HCT116 (cell line): ENCODE data around the gene ELFN1. TPM values are rescaled to one million over a fixed set of nuclear protein-coding genes. Genes with fewer than 3 reads are reported as not detected.

ENCODE experiments used
- ATAC-seq: fragments of 200-7000 bp; cut with Tn5 transposase; 2 replicates; pipeline ENCODE4 v1.9.1; 2020; ENCODE audit warnings: mild to moderate bottlenecking, moderate library complexity
- BruUV-seq: library from RNA; stranded (reverse); fragments of 400-500 nt; replicated peaks from 2 replicates; lab custom pipeline; 2021; lab: Mats Ljungman, UMichigan
- CTCF ChIA-PET: fragments of 300-600 bp; sonication (Branson Sonifier 250); formaldehyde crosslinking; loops from one replicate; lab custom pipeline; 2021; ENCODE audit warnings: antibody characterized with exemption; lab: Charles Lee
- POLR2A ChIA-PET: fragments of 300-600, 350-600 bp; sonication (Branson Sonifier 250); formaldehyde crosslinking; loops from one replicate; lab custom pipeline; 2021; ENCODE audit warnings: antibody characterized with exemption; lab: Charles Lee
- RAD21 ChIA-PET, 2 experiments: fragments of 300-600 bp; sonication (Branson Sonifier 250); formaldehyde crosslinking; loops; one replicate each; lab custom pipeline; 2023; ENCODE audit warnings: low total read pairs in 2 of 2; ENCODE audit not compliant: uncharacterized antibody in 2 of 2, unreplicated experiment in 2 of 2, low non-redundant PET in 1 of 2; lab: Charles Lee
- DNase-seq: peaks from one replicate; pipeline ENCODE4 v3.0.0-alpha.2; 2010; ENCODE audit warnings: low read depth, low spot score
- H2AFZ ChIP-seq: fragments of 200-600 bp; shearing (Covaris generic), sonication (generic); 2 replicates; pipeline ENCODE4 v1.6.1; 2017; ENCODE audit warnings: low read depth, mixed run types, mixed read lengths, antibody characterized with exemption, low read length; ENCODE audit not compliant: poor library complexity, severe bottlenecking
- H3K27ac ChIP-seq: 2 replicates; pipeline ENCODE4 v1.5.1; 2012; ENCODE audit warnings: low read depth, low read length
- H3K27me3 ChIP-seq: fragments of 200-600 bp; sonication (generic); 2 replicates; pipeline ENCODE4 v1.6.1; 2016; ENCODE audit warnings: mixed run types, low read length, mixed read lengths; ENCODE audit not compliant: insufficient read depth
- H3K36me3 ChIP-seq, 2 experiments: fragments of 200-500 bp in 1 of 2; fragments of 200-600 bp in 1 of 2; sonication (Bioruptor generic) in 1 of 2; sonication (generic) in 1 of 2; 2 replicates each; pipeline versions ENCODE4 v1.5.1 to v1.6.1; 2014 to 2016; ENCODE audit warnings: low read length in 2 of 2, inconsistent platforms in 1 of 2, mixed read lengths in 1 of 2, mixed run types in 1 of 2; ENCODE audit not compliant: insufficient read depth in 2 of 2, control insufficient read depth in 1 of 2
- H3K4me1 ChIP-seq, 2 experiments: fragments of 200-600 bp in 1 of 2; sonication (generic) in 1 of 2; 2 replicates each; pipeline versions ENCODE4 v1.5.1 to v1.6.1; 2012 to 2017; ENCODE audit warnings: low read length in 2 of 2, inconsistent platforms in 1 of 2, mild to moderate bottlenecking in 1 of 2, mixed read lengths in 1 of 2, mixed run types in 1 of 2, moderate library complexity in 1 of 2; ENCODE audit not compliant: insufficient read depth in 2 of 2, control insufficient read depth in 1 of 2
- H3K4me2 ChIP-seq: fragments of 200-600 bp; sonication (generic); 2 replicates; pipeline ENCODE4 v1.6.1; 2017; ENCODE audit warnings: mixed run types, low read length, mixed read lengths
- H3K4me3 ChIP-seq, 2 experiments: fragments of 200-600 bp in 1 of 2; sonication (generic) in 1 of 2; replicated peaks in 1 of 2; 2 replicates each; pipeline ENCODE4 v1.5.1; 2011 to 2016; ENCODE audit warnings: low read length in 2 of 2, control low read depth in 1 of 2, low read depth in 1 of 2, mild to moderate bottlenecking in 1 of 2, mixed read lengths in 1 of 2, mixed run types in 1 of 2
- H3K79me2 ChIP-seq: fragments of 200-600 bp; sonication (generic); 2 replicates; pipeline ENCODE4 v1.6.1; 2017; ENCODE audit warnings: mild to moderate bottlenecking, mixed run types, low read length, moderate library complexity, mixed read lengths; ENCODE audit not compliant: insufficient read depth
- H3K9ac ChIP-seq: fragments of 200-600 bp; sonication (generic); 2 replicates; pipeline ENCODE4 v1.6.1; 2016; ENCODE audit warnings: low read length, mixed read lengths
- H3K9me2 ChIP-seq: fragments of 200-600 bp; sonication (generic), shearing (Covaris generic); 2 replicates; pipeline ENCODE4 v1.6.1; 2017; ENCODE audit warnings: mixed run types, mild to moderate bottlenecking, moderate library complexity; ENCODE audit not compliant: insufficient read depth
- H3K9me3 ChIP-seq, 2 experiments: fragments of 200-500 bp in 1 of 2; fragments of 200-600 bp in 1 of 2; sonication (Bioruptor generic) in 1 of 2; sonication (generic) in 1 of 2; 2 replicates each; pipeline ENCODE4 v1.6.1; 2014 to 2017; ENCODE audit warnings: low read length in 2 of 2, mixed read lengths in 2 of 2, inconsistent platforms in 1 of 2, low read depth in 1 of 2, mild to moderate bottlenecking in 1 of 2, mixed run types in 1 of 2, moderate library complexity in 1 of 2; ENCODE audit not compliant: control insufficient read depth in 1 of 2, insufficient read depth in 1 of 2
- H4K20me1 ChIP-seq: fragments of 200-600 bp; sonication (generic), shearing (Covaris generic); 2 replicates; pipeline ENCODE4 v1.6.1; 2017; ENCODE audit warnings: mixed run types, mild to moderate bottlenecking, moderate library complexity; ENCODE audit not compliant: insufficient read depth
- CBX3 ChIP-seq: IDR thresholded peaks from 2 replicates; pipeline ENCODE4 v1.6.1; 2012; ENCODE audit warnings: low read depth
- CEBPB ChIP-seq: IDR thresholded peaks from 2 replicates; pipeline ENCODE4 v1.6.1; 2012; ENCODE audit warnings: low read depth
- EGR1 ChIP-seq: IDR thresholded peaks from 2 replicates; pipeline ENCODE4 v1.6.1; 2012; ENCODE audit warnings: low read depth
- ELF1 ChIP-seq: IDR thresholded peaks from 2 replicates; pipeline ENCODE4 v1.6.1; 2012; ENCODE audit warnings: low read depth, borderline replicate concordance
- EZH2 ChIP-seq: fragments of 200-600 bp; sonication (generic); IDR thresholded peaks from 2 replicates; pipeline ENCODE4 v1.6.1; 2017; ENCODE audit warnings: antibody characterized with exemption, mixed run types
- EZH2phosphoT487 ChIP-seq: fragments of 200-600 bp; IDR thresholded peaks from 2 replicates; pipeline ENCODE4 v1.6.1; 2018; ENCODE audit warnings: antibody characterized with exemption, borderline replicate concordance
- FOSL1 ChIP-seq: IDR thresholded peaks from 2 replicates; pipeline ENCODE4 v1.6.1; 2012; ENCODE audit warnings: low read depth
- JUND ChIP-seq: IDR thresholded peaks from 2 replicates; pipeline ENCODE4 v1.6.1; 2012
- POLR2AphosphoS5 ChIP-seq: IDR thresholded peaks from 2 replicates; pipeline ENCODE4 v1.6.1; 2011; ENCODE audit warnings: mild to moderate bottlenecking, low read depth, low read length, moderate library complexity
- RAD21 ChIP-seq: IDR thresholded peaks from 2 replicates; pipeline ENCODE4 v1.6.1; 2012; ENCODE audit warnings: low read depth, mild to moderate bottlenecking
- SIN3A ChIP-seq: IDR thresholded peaks from 2 replicates; pipeline ENCODE4 v1.6.1; 2012; ENCODE audit warnings: low read depth
- SP1 ChIP-seq: IDR thresholded peaks from 2 replicates; pipeline ENCODE4 v1.6.1; 2012; ENCODE audit warnings: low read depth
- TCF7L2 ChIP-seq: IDR thresholded peaks from 2 replicates; pipeline ENCODE4 v1.7.0; 2011; ENCODE audit warnings: borderline replicate concordance, inconsistent platforms; ENCODE audit not compliant: insufficient read depth, insufficient read length; ENCODE audit errors: extremely low read depth
- YY1 ChIP-seq: IDR thresholded peaks from 2 replicates; pipeline ENCODE4 v1.6.1; 2011; ENCODE audit warnings: low read length, low read depth, moderate library complexity, mild to moderate bottlenecking; ENCODE audit not compliant: insufficient replicate concordance; ENCODE audit errors: extremely low read depth
- ZFX ChIP-seq: fragments of 450-650 bp; IDR thresholded peaks from 2 replicates; pipeline ENCODE4 v1.6.1; 2017
- ZNF274 ChIP-seq: fragments of 200-500 bp; sonication (Bioruptor generic); IDR thresholded peaks from 2 replicates; pipeline ENCODE4 v1.6.1; 2014; ENCODE audit warnings: mild to moderate bottlenecking, low read depth, low read length, inconsistent platforms
- intact Hi-C: fragments of 100-400 bp; cut with micrococcal nuclease; formaldehyde crosslinking; loops from 2 replicates; pipeline ENCODE4 v1.10.0; 2022
- total RNA-seq: library from RNA; stranded (reverse); gene quantifications from one replicate; pipeline ENCODE4 v1.2.1, GENCODE V29; 2021; ENCODE audit not compliant: unreplicated experiment
- TF ChIP-seq, protein P1 (sequence below): IDR thresholded peaks from 2 replicates; pipeline ENCODE4 v1.6.1; 2012
- TF ChIP-seq, protein P2 (sequence below), 3 experiments: fragments of 200-600 bp in 1 of 3; sonication (generic) in 1 of 3; IDR thresholded peaks in 2 of 3; conservative IDR thresholded peaks in 1 of 3; 2 replicates each; pipeline ENCODE4 v1.5.1; 2012 to 2017; ENCODE audit warnings: low read depth in 2 of 3, low read length in 2 of 3, antibody characterized with exemption in 1 of 3, borderline replicate concordance in 1 of 3, control low read depth in 1 of 3, mild to moderate bottlenecking in 1 of 3, mixed read lengths in 1 of 3, mixed run types in 1 of 3, moderate library complexity in 1 of 3; ENCODE audit not compliant: insufficient read depth in 1 of 3
- TF ChIP-seq, protein P3 (sequence below): IDR thresholded peaks from 2 replicates; pipeline ENCODE4 v1.6.1; 2012; ENCODE audit warnings: low read depth
- TF ChIP-seq, protein P4 (sequence below): IDR thresholded peaks from 2 replicates; pipeline ENCODE4 v1.6.1; 2012

Gene ELFN1
- total RNA-seq, 1 experiment from 2014 or later: 4.4 TPM

DNA sequence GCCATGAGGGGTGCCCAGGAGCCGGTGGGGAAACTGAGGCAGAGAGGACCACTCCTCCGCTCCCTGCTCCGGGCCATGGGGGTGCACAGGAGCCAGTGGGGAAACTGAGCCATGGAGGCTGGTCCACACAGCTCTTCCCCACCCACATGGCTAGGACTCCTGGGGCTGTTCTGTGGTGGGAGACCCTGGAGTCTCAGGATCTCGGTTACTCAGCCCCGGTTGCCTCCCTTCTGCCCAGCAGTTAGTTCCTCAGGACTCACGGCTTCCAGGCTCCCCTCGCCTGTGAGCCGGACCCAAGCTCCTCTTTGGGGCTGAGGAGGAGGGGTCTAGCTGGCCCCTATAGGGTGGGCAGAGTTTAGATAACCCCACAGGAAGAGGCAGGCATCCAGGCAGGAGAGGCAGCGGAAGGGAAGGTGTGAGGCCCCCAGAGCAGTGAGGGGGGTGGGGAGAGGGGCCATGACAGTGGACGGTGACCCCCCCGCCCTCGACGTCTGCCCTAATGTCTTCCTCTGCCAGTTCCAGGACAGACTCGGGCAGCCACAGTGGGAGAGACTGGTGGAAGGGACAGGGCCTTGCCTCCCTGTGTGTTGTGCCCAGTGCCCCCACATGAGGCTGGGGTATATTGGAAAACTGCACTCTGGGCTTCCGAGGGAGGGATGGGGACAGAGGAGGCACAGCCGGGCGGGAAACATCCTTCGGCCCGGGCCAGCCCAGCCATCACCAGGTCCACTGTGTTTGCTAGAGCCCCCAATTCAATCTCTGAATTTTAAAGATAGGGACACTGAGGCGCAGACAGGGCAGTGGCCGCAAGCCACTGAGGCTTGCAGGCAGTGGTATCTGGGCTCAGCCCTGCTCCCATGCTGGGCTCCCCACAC lies 4.3 kb downstream of the ELFN1 start:
- H3K4me1 ChIP-seq: no peaks in the 10 kb centered on the region
- CTCF ChIA-PET: interaction anchor here (1.4 to 1.5 kb wide), 2 partner anchors 10 to 11 kb away, joined by 4 to 9 read pairs; no protein-coding TSS in a partner anchor
- H3K4me2 ChIP-seq: no peak overlapping the region
- H3K9me3 ChIP-seq: no peaks in the 10 kb centered on the region
- no peaks in the 10 kb centered on the region for H3K27me3 ChIP-seq
- no peaks in the 10 kb centered on the region for H3K79me2 ChIP-seq
- DNase-seq (no peak), ATAC-seq (no peak)
- intact Hi-C loops: no loop called here
- POLR2A ChIA-PET: no interaction called here
- TF ChIP-seq ZFX (no peak), JUND (no peak), YY1 (no peak), SP1 (no peak), SIN3A (no peak), ELF1 (no peak), EZH2 (no peak), FOSL1 (no peak), CEBPB (no peak), ZNF274 (no peak), EGR1 (no peak), RAD21 (no peak), TCF7L2 (no peak), EZH2phosphoT487 (no peak), POLR2AphosphoS5 (no peak), CBX3 (no peak)
- TF ChIP-seq, protein P1, sequence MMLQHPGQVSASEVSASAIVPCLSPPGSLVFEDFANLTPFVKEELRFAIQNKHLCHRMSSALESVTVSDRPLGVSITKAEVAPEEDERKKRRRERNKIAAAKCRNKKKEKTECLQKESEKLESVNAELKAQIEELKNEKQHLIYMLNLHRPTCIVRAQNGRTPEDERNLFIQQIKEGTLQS: no peak
- TF ChIP-seq, protein P2, sequence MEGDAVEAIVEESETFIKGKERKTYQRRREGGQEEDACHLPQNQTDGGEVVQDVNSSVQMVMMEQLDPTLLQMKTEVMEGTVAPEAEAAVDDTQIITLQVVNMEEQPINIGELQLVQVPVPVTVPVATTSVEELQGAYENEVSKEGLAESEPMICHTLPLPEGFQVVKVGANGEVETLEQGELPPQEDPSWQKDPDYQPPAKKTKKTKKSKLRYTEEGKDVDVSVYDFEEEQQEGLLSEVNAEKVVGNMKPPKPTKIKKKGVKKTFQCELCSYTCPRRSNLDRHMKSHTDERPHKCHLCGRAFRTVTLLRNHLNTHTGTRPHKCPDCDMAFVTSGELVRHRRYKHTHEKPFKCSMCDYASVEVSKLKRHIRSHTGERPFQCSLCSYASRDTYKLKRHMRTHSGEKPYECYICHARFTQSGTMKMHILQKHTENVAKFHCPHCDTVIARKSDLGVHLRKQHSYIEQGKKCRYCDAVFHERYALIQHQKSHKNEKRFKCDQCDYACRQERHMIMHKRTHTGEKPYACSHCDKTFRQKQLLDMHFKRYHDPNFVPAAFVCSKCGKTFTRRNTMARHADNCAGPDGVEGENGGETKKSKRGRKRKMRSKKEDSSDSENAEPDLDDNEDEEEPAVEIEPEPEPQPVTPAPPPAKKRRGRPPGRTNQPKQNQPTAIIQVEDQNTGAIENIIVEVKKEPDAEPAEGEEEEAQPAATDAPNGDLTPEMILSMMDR (IDR thresholded peaks at IDR 0.05 in 2 of 3, conservative IDR thresholded peaks at IDR 0.05 in 1 of 3; ENCODE audit: borderline replicate concordance in 1 of 3, insufficient read depth in 1 of 3, low read depth in 2 of 3, low read length in 2 of 3): no peak
- TF ChIP-seq, protein P3, sequence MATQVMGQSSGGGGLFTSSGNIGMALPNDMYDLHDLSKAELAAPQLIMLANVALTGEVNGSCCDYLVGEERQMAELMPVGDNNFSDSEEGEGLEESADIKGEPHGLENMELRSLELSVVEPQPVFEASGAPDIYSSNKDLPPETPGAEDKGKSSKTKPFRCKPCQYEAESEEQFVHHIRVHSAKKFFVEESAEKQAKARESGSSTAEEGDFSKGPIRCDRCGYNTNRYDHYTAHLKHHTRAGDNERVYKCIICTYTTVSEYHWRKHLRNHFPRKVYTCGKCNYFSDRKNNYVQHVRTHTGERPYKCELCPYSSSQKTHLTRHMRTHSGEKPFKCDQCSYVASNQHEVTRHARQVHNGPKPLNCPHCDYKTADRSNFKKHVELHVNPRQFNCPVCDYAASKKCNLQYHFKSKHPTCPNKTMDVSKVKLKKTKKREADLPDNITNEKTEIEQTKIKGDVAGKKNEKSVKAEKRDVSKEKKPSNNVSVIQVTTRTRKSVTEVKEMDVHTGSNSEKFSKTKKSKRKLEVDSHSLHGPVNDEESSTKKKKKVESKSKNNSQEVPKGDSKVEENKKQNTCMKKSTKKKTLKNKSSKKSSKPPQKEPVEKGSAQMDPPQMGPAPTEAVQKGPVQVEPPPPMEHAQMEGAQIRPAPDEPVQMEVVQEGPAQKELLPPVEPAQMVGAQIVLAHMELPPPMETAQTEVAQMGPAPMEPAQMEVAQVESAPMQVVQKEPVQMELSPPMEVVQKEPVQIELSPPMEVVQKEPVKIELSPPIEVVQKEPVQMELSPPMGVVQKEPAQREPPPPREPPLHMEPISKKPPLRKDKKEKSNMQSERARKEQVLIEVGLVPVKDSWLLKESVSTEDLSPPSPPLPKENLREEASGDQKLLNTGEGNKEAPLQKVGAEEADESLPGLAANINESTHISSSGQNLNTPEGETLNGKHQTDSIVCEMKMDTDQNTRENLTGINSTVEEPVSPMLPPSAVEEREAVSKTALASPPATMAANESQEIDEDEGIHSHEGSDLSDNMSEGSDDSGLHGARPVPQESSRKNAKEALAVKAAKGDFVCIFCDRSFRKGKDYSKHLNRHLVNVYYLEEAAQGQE: no peak
- TF ChIP-seq, protein P4, sequence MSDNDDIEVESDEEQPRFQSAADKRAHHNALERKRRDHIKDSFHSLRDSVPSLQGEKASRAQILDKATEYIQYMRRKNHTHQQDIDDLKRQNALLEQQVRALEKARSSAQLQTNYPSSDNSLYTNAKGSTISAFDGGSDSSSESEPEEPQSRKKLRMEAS: no peak
- no peaks in the 10 kb centered on the region for H3K36me3 ChIP-seq
- BruUV-seq: no TSS peak
- H3K4me3 ChIP-seq: no peak overlapping the region
- no peak overlapping the region for H3K27ac ChIP-seq
- H4K20me1 ChIP-seq: no peaks in the 10 kb centered on the region
- H3K9me2 ChIP-seq: no peaks in the 10 kb centered on the region
- no peak overlapping the region for H2AFZ ChIP-seq
- RAD21 ChIA-PET: no interaction called here
- H3K9ac ChIP-seq: no peak overlapping the region
